GM23338 (cell line): ENCODE measurements around the gene SNAPC4. TPM values are rescaled to one million over a fixed set of nuclear protein-coding genes. Genes with fewer than 3 reads are reported as not detected.
A peak's percentile ranks its signal among the peaks of the same experiment; 100 is the strongest.
"Not testable (repeated sequence)": the region's sequence is repeated elsewhere in the genome, so short reads cannot be mapped to it uniquely, and the experiment has no call there.

Experiments
- ATAC-seq: fragments of 200-7000 bp; cut with Tn5 transposase; 3 replicates; pipeline ENCODE4 v1.9.1; 2020
- DNase-seq: peaks from one replicate; pipeline ENCODE4 v3.0.0-alpha.2; 2015; ENCODE audit warnings: low spot score
- H2AFZ ChIP-seq: fragments of 200-600 bp; sonication (generic); 2 replicates; pipeline ENCODE4 v1.8.0; 2016; ENCODE audit warnings: antibody characterized with exemption, mild to moderate bottlenecking, moderate library complexity
- H3F3A ChIP-seq: fragments of 200-600 bp; sonication (generic); replicated peaks from 2 replicates; pipeline ENCODE4 v1.8.0; 2017; ENCODE audit warnings: antibody characterized with exemption, mixed run types, low read depth
- H3K27ac ChIP-seq: fragments of 200-600 bp; sonication (generic); 2 replicates; pipeline ENCODE4 v1.6.1; 2016; ENCODE audit warnings: low read depth
- H3K27me3 ChIP-seq: fragments of 200-600 bp; sonication (generic); 2 replicates; pipeline ENCODE4 v1.8.0; 2016; ENCODE audit warnings: mild to moderate bottlenecking, mixed run types, moderate library complexity; ENCODE audit not compliant: insufficient read depth
- H3K36me3 ChIP-seq: fragments of 200-600 bp; sonication (generic); 2 replicates; pipeline ENCODE4 v1.8.0; 2016; ENCODE audit warnings: mild to moderate bottlenecking; ENCODE audit not compliant: insufficient read depth
- H3K4me1 ChIP-seq: fragments of 200-600 bp; sonication (generic); 2 replicates; pipeline ENCODE4 v1.8.0; 2016; ENCODE audit warnings: mild to moderate bottlenecking, moderate library complexity; ENCODE audit not compliant: insufficient read depth
- H3K4me2 ChIP-seq: fragments of 200-600 bp; sonication (generic); 2 replicates; pipeline ENCODE4 v1.7.1; 2017; ENCODE audit warnings: mixed run types
- H3K4me3 ChIP-seq: fragments of 200-600 bp; sonication (generic); 2 replicates; pipeline ENCODE4 v1.6.1; 2016; ENCODE audit warnings: mixed run types
- H3K79me2 ChIP-seq: fragments of 200-600 bp; sonication (generic); replicated peaks from 2 replicates; pipeline ENCODE4 v1.8.0; 2017; ENCODE audit warnings: mild to moderate bottlenecking; ENCODE audit not compliant: insufficient read depth
- H3K9me2 ChIP-seq: fragments of 200-600 bp; sonication (generic); 2 replicates; pipeline ENCODE4 v1.8.0; 2017; ENCODE audit not compliant: insufficient read depth
- H4K20me1 ChIP-seq: fragments of 200-600 bp; sonication (generic); replicated peaks from 2 replicates; pipeline ENCODE4 v1.8.0; 2017; ENCODE audit warnings: mild to moderate bottlenecking; ENCODE audit not compliant: insufficient read depth
- H3K27ac Mint-ChIP-seq: 2 replicates; pipeline ENCODE4 v1.8.0; 2020; ENCODE audit warnings: inconsistent platforms, mild to moderate bottlenecking, moderate library complexity, mixed read lengths
- H3K27me3 Mint-ChIP-seq: 3 replicates; pipeline ENCODE4 v1.8.0; 2022; ENCODE audit warnings: low read depth, mild to moderate bottlenecking, moderate library complexity, mixed read lengths, inconsistent platforms; ENCODE audit not compliant: insufficient read depth, poor library complexity
- H3K36me3 Mint-ChIP-seq: 3 replicates; pipeline ENCODE4 v1.8.0; 2021; ENCODE audit warnings: low read depth, mild to moderate bottlenecking, inconsistent platforms, moderate library complexity, mixed read lengths
- H3K4me1 Mint-ChIP-seq: 3 replicates; pipeline ENCODE4 v1.8.0; 2020; ENCODE audit warnings: mild to moderate bottlenecking, inconsistent platforms, mixed read lengths
- H3K4me3 Mint-ChIP-seq: 3 replicates; pipeline ENCODE4 v1.8.0; 2021; ENCODE audit warnings: moderate library complexity, mild to moderate bottlenecking, inconsistent platforms, mixed read lengths
- H3K9me3 Mint-ChIP-seq: 3 replicates; pipeline ENCODE4 v1.8.0; 2020; ENCODE audit warnings: moderate library complexity, mild to moderate bottlenecking, inconsistent platforms, mixed read lengths
- CREB1 ChIP-seq: fragments of 250-450 bp; sonication (Bioruptor Pico); IDR thresholded peaks from 2 replicates; pipeline ENCODE4 v1.5.0; 2020; ENCODE audit warnings: low read depth, mild to moderate bottlenecking, moderate library complexity
- CTCF ChIP-seq, 2 experiments: fragments of 200-600 bp in 1 of 2; sonication (generic) in 1 of 2; conservative IDR thresholded peaks; 2 replicates each; pipeline versions ENCODE4 v1.5.1 to v1.6.1; 2016 to 2017; ENCODE audit warnings: antibody characterized with exemption in 2 of 2, low read depth in 2 of 2, mild to moderate bottlenecking in 2 of 2, moderate library complexity in 1 of 2
- EZH2 ChIP-seq: fragments of 200-600 bp; sonication (generic); IDR thresholded peaks from one replicate; pipeline ENCODE4 v1.8.0; 2017; ENCODE audit warnings: antibody characterized with exemption, mild to moderate bottlenecking, low read depth; ENCODE audit not compliant: unreplicated experiment
- JUNB ChIP-seq: IDR thresholded peaks from one replicate; pipeline ENCODE4 v1.6.1; 2016; ENCODE audit warnings: antibody characterized with exemption; ENCODE audit not compliant: unreplicated experiment
- NANOG ChIP-seq: IDR thresholded peaks from 2 replicates; pipeline ENCODE4 v1.6.1; 2016; ENCODE audit warnings: antibody characterized with exemption, borderline replicate concordance
- POLR2AphosphoS5 ChIP-seq: IDR thresholded peaks from 2 replicates; pipeline ENCODE4 v1.6.1; 2016; ENCODE audit warnings: antibody characterized with exemption, low read depth
- ZNF114 ChIP-seq: fragments of 250-450 bp; sonication (Bioruptor Pico); IDR thresholded peaks from 2 replicates; pipeline ENCODE4 v1.5.0; 2020; ENCODE audit warnings: mild to moderate bottlenecking, moderate library complexity
- ZNF331 ChIP-seq: fragments of 250-450 bp; sonication (Bioruptor Pico); IDR thresholded peaks from 2 replicates; pipeline ENCODE4 v1.5.0; 2020; ENCODE audit warnings: low read depth, mild to moderate bottlenecking, moderate library complexity
- ZNF462 ChIP-seq: fragments of 250-450 bp; sonication (Bioruptor Pico); IDR thresholded peaks from 2 replicates; pipeline ENCODE4 v1.5.0; 2020; ENCODE audit warnings: mild to moderate bottlenecking, moderate library complexity
- polyA plus RNA-seq: library from polyadenylated mRNA; unstranded; fragments of >200 nt; fragmentation: Nextera tagmentation; extraction: Ambion mirVana; gene quantifications from 2 replicates; pipeline ENCODE4 v1.2.1, GENCODE V29; 2016
- total RNA-seq: library from RNA; depleted of rRNA; stranded (reverse); fragments of >200 nt; shearing (Covaris generic); gene quantifications from 2 replicates; pipeline ENCODE4 v1.2.3, GENCODE V29; 2014

The SNAPC4 gene
- total and polyA plus RNA-seq, 2 experiments from 2014 or later, result 8.8 to 22.7 TPM

GRCh38 chr9:136426787-136427186 lies 26.8 kb upstream of the SNAPC4 start:
- ATAC-seq (no peak), DNase-seq (no peak)
- H3K27ac Mint-ChIP-seq, result no peak overlapping the region
- Histone ChIP-seq H3K79me2 (no peaks in the 10 kb centered on the region), H2AFZ (no peak overlapping the region), H3K36me3 (no peaks in the 10 kb centered on the region; the same call in 1 of the 2 replicates), H3K27me3 (no peaks in the 10 kb centered on the region), H3K9me2 (no peaks in the 10 kb centered on the region), H3K4me1 (no peaks in the 10 kb centered on the region), H3K4me3 (no peak overlapping the region), H3F3A (0 out of 2 replicates have a peak, but pooled peaks cover 4% of the 10 kb centered on the region), H4K20me1 (peaks cover 4% of the 10 kb centered on the region; the same call in 1 of the 2 replicates), H3K27ac (no peak overlapping the region), H3K4me2 (no peak overlapping the region)
- no peaks in the 10 kb centered on the region for H3K4me1 Mint-ChIP-seq
- no peak overlapping the region for H3K4me3 Mint-ChIP-seq
- H3K27me3 Mint-ChIP-seq, result peaks cover 5% of the 10 kb centered on the region
- peaks cover 41% of the 10 kb centered on the region for H3K36me3 Mint-ChIP-seq
- no peak for TF ChIP-seq NANOG
- H3K9me3 Mint-ChIP-seq, result no peaks in the 10 kb centered on the region

- 0 out of 2 replicates have a peak overlapping the region, but pooled peaks have one; percentile 19 for H3K27ac ChIP-seq
- DNase-seq, H2AFZ ChIP-seq, H3K4me3 ChIP-seq, H3K9me2 ChIP-seq, H3K4me2 ChIP-seq, H3K79me2 ChIP-seq, H4K20me1 ChIP-seq, H3K27me3 Mint-ChIP-seq, H3F3A ChIP-seq, H3K36me3 ChIP-seq, H3K27me3 ChIP-seq, H3K9me3 Mint-ChIP-seq, H3K27ac Mint-ChIP-seq, H3K4me3 Mint-ChIP-seq, H3K4me1 ChIP-seq, ATAC-seq, H3K4me1 Mint-ChIP-seq: not testable (repeated sequence)
- H3K36me3 Mint-ChIP-seq, result peaks cover 53% of the 10 kb centered on the region
Observed at GRCh38 chr9:136425367-136425766, 25.4 kb upstream of the SNAPC4 start.

- Histone ChIP-seq H3K4me1 (no peaks in the 10 kb centered on the region), H2AFZ (no peak overlapping the region), H3K4me2 (no peak overlapping the region), H3K79me2 (no peaks in the 10 kb centered on the region), H4K20me1 (peaks cover 4% of the 10 kb centered on the region; the same call in 1 of the 2 replicates), H3K9me2 (no peaks in the 10 kb centered on the region), H3K4me3 (no peak overlapping the region), H3F3A (0 out of 2 replicates have a peak, but pooled peaks cover 4% of the 10 kb centered on the region), H3K27me3 (no peaks in the 10 kb centered on the region), H3K27ac (0 out of 2 replicates have a peak overlapping the region, but pooled peaks have one; percentile 19), H3K36me3 (peaks cover 3% of the 10 kb centered on the region; the same call in 1 of the 2 replicates)
- H3K27me3 Mint-ChIP-seq, result peaks cover 5% of the 10 kb centered on the region
- DNase-seq, result no peak
- peaks cover 54% of the 10 kb centered on the region for H3K36me3 Mint-ChIP-seq
- H3K9me3 Mint-ChIP-seq, result no peaks in the 10 kb centered on the region
- no peak for ATAC-seq
- no peak overlapping the region for H3K27ac Mint-ChIP-seq
- H3K4me1 Mint-ChIP-seq, result no peaks in the 10 kb centered on the region
- no peak overlapping the region for H3K4me3 Mint-ChIP-seq
- TF ChIP-seq ZNF331 (no peak), NANOG (no peak), ZNF462 (CRISPR knock-in tag) (no peak), CTCF (conservative IDR thresholded peaks at IDR 0.05; ENCODE audit: low read depth in 2 of 2) (no peak), ZNF114 (CRISPR knock-in tag) (no peak), JUNB (no peak), CREB1 (no peak), POLR2AphosphoS5 (no peak), EZH2 (no peak)
Observed at GRCh38 chr9:136424750-136425362, 24.9 kb upstream of the SNAPC4 start.
